Measurements from ENCODE around the gene SUSD6. TPM values are rescaled to one million over a fixed set of nuclear protein-coding genes. Genes with fewer than 3 reads are reported as not detected.

The SUSD6 gene
- total RNA-seq, 1 experiment from 2014 or later, result 44.7 TPM

- no peaks in the 10 kb centered on the region for H3K9me3 Mint-ChIP-seq (ENCODE audit: low read depth, unreplicated experiment)
- peaks cover 28% of the 10 kb centered on the region for H3K4me1 Mint-ChIP-seq (ENCODE audit: low read depth, unreplicated experiment)
- no peak overlapping the region for H3K27ac Mint-ChIP-seq (ENCODE audit: unreplicated experiment)
- intact Hi-C loops (cut with micrococcal nuclease; ENCODE audit: unreplicated experiment), result no loop called here
- no peaks in the 10 kb centered on the region for H3K27me3 Mint-ChIP-seq (ENCODE audit: unreplicated experiment)
- no peak for TF ChIP-seq CTCF (IDR thresholded peaks at IDR 0.05; ENCODE audit: unreplicated experiment)
- CTCF ChIA-PET, result interaction anchor here (0.6 kb wide), 1 partner anchor 40 kb away, joined by 3 read pairs; no protein-coding TSS in a partner anchor
- H3K36me3 Mint-ChIP-seq (ENCODE audit: insufficient read depth, unreplicated experiment), result no peaks in the 10 kb centered on the region
- BruUV-seq (replicated peaks), result no TSS peak
- no peak overlapping the region for H3K4me3 Mint-ChIP-seq (ENCODE audit: low read depth, unreplicated experiment)
- no peak for DNase-seq
Observed at GRCh38 chr14:69685218-69685616, 73.8 kb downstream of the SUSD6 start.

- TF ChIP-seq CTCF (IDR thresholded peaks at IDR 0.05; ENCODE audit: unreplicated experiment), result no peak
- CTCF ChIA-PET, result no interaction called here
- H3K36me3 Mint-ChIP-seq (ENCODE audit: insufficient read depth, unreplicated experiment), result no peaks in the 10 kb centered on the region
- H3K4me3 Mint-ChIP-seq (ENCODE audit: low read depth, unreplicated experiment), result no peak overlapping the region
- no TSS peak for BruUV-seq (replicated peaks)
- no peak for DNase-seq
- H3K4me1 Mint-ChIP-seq (ENCODE audit: low read depth, unreplicated experiment), result peaks cover 28% of the 10 kb centered on the region
- intact Hi-C loops (cut with micrococcal nuclease; ENCODE audit: unreplicated experiment), result no loop called here
- H3K27ac Mint-ChIP-seq (ENCODE audit: unreplicated experiment), result no peak overlapping the region
- H3K9me3 Mint-ChIP-seq (ENCODE audit: low read depth, unreplicated experiment), result no peaks in the 10 kb centered on the region
- no peaks in the 10 kb centered on the region for H3K27me3 Mint-ChIP-seq (ENCODE audit: unreplicated experiment)
Observed at GRCh38 chr14:69685716-69686115, 74.3 kb downstream of the SUSD6 start.

GRCh38 chr14:69687606-69688298 is 76.4 kb downstream of the SUSD6 start:
- intact Hi-C loops (cut with micrococcal nuclease; ENCODE audit: unreplicated experiment), result no loop called here
- TF ChIP-seq CTCF (IDR thresholded peaks at IDR 0.05; ENCODE audit: unreplicated experiment), result no peak
- Mint-ChIP-seq H3K4me1 (ENCODE audit: low read depth, unreplicated experiment) (peaks cover 28% of the 10 kb centered on the region), H3K9me3 (ENCODE audit: low read depth, unreplicated experiment) (no peaks in the 10 kb centered on the region), H3K27me3 (ENCODE audit: unreplicated experiment) (no peaks in the 10 kb centered on the region), H3K27ac (ENCODE audit: unreplicated experiment) (no peak overlapping the region), H3K4me3 (ENCODE audit: low read depth, unreplicated experiment) (no peak overlapping the region), H3K36me3 (ENCODE audit: insufficient read depth, unreplicated experiment) (no peaks in the 10 kb centered on the region)
- no TSS peak for BruUV-seq (replicated peaks)
- no peak for DNase-seq
- CTCF ChIA-PET, result no interaction called here

GRCh38 chr14:69688299-69688649 is 76.9 kb downstream of the SUSD6 start:
- BruUV-seq (replicated peaks), result no TSS peak
- no peak for TF ChIP-seq CTCF (IDR thresholded peaks at IDR 0.05; ENCODE audit: unreplicated experiment)

More at GRCh38 chr14:69688299-69688649, 76.9 kb downstream of the SUSD6 start:
- Mint-ChIP-seq H3K4me1 (ENCODE audit: low read depth, unreplicated experiment) (peaks cover 28% of the 10 kb centered on the region), H3K4me3 (ENCODE audit: low read depth, unreplicated experiment) (no peak overlapping the region), H3K36me3 (ENCODE audit: insufficient read depth, unreplicated experiment) (no peaks in the 10 kb centered on the region), H3K27ac (ENCODE audit: unreplicated experiment) (no peak overlapping the region), H3K27me3 (ENCODE audit: unreplicated experiment) (no peaks in the 10 kb centered on the region), H3K9me3 (ENCODE audit: low read depth, unreplicated experiment) (no peaks in the 10 kb centered on the region)
- no peak for DNase-seq
- intact Hi-C loops (cut with micrococcal nuclease; ENCODE audit: unreplicated experiment), result no loop called here
- CTCF ChIA-PET, result no interaction called here
